Measurements from ENCODE around the gene RADX. TPM values are rescaled to one million over a fixed set of nuclear protein-coding genes. Genes with fewer than 3 reads are reported as not detected.

RADX gene
- polyA plus RNA-seq, 1 of the 3 experiments (the other 2 are of a cell fraction), result not detected

DNA sequence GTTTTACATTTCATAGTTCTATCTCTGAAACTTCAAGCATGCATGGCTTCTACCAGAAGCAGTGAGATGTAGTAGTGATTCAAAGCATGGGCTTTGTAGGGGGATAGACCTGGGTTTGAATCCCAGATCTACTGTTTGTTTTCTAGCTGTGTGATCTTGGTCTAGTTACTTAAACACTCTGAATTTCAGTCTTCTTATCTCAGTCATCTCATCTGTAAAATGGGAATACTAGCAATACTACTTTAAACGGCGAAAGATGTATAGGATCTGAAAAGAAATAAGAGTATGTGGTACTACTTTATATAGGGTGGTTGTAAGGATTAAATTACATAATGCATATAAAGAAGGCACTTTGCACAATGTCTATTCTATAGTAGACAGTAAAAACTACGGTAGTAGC, 94.7 kb downstream of the RADX start:
- TF ChIP-seq, protein P1, sequence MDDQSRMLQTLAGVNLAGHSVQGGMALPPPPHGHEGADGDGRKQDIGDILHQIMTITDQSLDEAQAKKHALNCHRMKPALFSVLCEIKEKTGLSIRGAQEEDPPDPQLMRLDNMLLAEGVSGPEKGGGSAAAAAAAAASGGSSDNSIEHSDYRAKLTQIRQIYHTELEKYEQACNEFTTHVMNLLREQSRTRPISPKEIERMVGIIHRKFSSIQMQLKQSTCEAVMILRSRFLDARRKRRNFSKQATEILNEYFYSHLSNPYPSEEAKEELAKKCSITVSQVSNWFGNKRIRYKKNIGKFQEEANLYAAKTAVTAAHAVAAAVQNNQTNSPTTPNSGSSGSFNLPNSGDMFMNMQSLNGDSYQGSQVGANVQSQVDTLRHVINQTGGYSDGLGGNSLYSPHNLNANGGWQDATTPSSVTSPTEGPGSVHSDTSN (IDR thresholded peaks at IDR 0.05), result no peak
- TF ChIP-seq FOSL2 (IDR thresholded peaks at IDR 0.05; ENCODE audit: borderline replicate concordance, low read depth) (no peak), EP300 (IDR thresholded peaks at IDR 0.05; ENCODE audit: borderline replicate concordance in 1 of 2, low read depth in 1 of 2, low read length in 1 of 2) (no peak), RFX5 (IDR thresholded peaks at IDR 0.05; ENCODE audit: low read length) (no peak), RAD21 (IDR thresholded peaks at IDR 0.05; ENCODE audit: low read length) (no peak), JUND (IDR thresholded peaks at IDR 0.05) (no peak), NFIC (IDR thresholded peaks at IDR 0.05; ENCODE audit: borderline replicate concordance) (no peak), RXRA (IDR thresholded peaks at IDR 0.05; ENCODE audit: borderline replicate concordance, low read depth) (no peak), TAF1 (IDR thresholded peaks at IDR 0.05; ENCODE audit: borderline replicate concordance, low read depth, low read length) (no peak), ELF1 (IDR thresholded peaks at IDR 0.05) (no peak), SMC3 (IDR thresholded peaks at IDR 0.05; ENCODE audit: low read depth, low read length) (no peak), TEAD4 (IDR thresholded peaks at IDR 0.05; ENCODE audit: borderline replicate concordance, insufficient read depth) (no peak), EZH2phosphoT487 (IDR thresholded peaks at IDR 0.05; ENCODE audit: borderline replicate concordance, low read depth) (no peak), TCF12 (IDR thresholded peaks at IDR 0.05) (no peak)
- TF ChIP-seq, protein P2, sequence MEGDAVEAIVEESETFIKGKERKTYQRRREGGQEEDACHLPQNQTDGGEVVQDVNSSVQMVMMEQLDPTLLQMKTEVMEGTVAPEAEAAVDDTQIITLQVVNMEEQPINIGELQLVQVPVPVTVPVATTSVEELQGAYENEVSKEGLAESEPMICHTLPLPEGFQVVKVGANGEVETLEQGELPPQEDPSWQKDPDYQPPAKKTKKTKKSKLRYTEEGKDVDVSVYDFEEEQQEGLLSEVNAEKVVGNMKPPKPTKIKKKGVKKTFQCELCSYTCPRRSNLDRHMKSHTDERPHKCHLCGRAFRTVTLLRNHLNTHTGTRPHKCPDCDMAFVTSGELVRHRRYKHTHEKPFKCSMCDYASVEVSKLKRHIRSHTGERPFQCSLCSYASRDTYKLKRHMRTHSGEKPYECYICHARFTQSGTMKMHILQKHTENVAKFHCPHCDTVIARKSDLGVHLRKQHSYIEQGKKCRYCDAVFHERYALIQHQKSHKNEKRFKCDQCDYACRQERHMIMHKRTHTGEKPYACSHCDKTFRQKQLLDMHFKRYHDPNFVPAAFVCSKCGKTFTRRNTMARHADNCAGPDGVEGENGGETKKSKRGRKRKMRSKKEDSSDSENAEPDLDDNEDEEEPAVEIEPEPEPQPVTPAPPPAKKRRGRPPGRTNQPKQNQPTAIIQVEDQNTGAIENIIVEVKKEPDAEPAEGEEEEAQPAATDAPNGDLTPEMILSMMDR (IDR thresholded peaks at IDR 0.05), result no peak
- TF ChIP-seq, protein P3, sequence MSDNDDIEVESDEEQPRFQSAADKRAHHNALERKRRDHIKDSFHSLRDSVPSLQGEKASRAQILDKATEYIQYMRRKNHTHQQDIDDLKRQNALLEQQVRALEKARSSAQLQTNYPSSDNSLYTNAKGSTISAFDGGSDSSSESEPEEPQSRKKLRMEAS (IDR thresholded peaks at IDR 0.05; ENCODE audit: low read depth), result no peak
- TF ChIP-seq, protein P4, sequence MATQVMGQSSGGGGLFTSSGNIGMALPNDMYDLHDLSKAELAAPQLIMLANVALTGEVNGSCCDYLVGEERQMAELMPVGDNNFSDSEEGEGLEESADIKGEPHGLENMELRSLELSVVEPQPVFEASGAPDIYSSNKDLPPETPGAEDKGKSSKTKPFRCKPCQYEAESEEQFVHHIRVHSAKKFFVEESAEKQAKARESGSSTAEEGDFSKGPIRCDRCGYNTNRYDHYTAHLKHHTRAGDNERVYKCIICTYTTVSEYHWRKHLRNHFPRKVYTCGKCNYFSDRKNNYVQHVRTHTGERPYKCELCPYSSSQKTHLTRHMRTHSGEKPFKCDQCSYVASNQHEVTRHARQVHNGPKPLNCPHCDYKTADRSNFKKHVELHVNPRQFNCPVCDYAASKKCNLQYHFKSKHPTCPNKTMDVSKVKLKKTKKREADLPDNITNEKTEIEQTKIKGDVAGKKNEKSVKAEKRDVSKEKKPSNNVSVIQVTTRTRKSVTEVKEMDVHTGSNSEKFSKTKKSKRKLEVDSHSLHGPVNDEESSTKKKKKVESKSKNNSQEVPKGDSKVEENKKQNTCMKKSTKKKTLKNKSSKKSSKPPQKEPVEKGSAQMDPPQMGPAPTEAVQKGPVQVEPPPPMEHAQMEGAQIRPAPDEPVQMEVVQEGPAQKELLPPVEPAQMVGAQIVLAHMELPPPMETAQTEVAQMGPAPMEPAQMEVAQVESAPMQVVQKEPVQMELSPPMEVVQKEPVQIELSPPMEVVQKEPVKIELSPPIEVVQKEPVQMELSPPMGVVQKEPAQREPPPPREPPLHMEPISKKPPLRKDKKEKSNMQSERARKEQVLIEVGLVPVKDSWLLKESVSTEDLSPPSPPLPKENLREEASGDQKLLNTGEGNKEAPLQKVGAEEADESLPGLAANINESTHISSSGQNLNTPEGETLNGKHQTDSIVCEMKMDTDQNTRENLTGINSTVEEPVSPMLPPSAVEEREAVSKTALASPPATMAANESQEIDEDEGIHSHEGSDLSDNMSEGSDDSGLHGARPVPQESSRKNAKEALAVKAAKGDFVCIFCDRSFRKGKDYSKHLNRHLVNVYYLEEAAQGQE (IDR thresholded peaks at IDR 0.05; ENCODE audit: low read depth, low read length), result no peak
- TF ChIP-seq, protein P5, sequence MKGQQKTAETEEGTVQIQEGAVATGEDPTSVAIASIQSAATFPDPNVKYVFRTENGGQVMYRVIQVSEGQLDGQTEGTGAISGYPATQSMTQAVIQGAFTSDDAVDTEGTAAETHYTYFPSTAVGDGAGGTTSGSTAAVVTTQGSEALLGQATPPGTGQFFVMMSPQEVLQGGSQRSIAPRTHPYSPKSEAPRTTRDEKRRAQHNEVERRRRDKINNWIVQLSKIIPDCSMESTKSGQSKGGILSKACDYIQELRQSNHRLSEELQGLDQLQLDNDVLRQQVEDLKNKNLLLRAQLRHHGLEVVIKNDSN (IDR thresholded peaks at IDR 0.05; ENCODE audit: borderline replicate concordance, low read depth), result no peak
- CTCF ChIA-PET, result no interaction called here
- H3F3A ChIP-seq (replicated peaks; ENCODE audit: insufficient read depth), result peaks cover 9% of the 10 kb centered on the region
- H3K4me1 ChIP-seq (ENCODE audit: control insufficient read depth in 1 of 2, insufficient read depth in 2 of 2, low read depth in 1 of 2, low read length in 1 of 2), result no peaks in the 10 kb centered on the region
- H3K27me3 ChIP-seq (ENCODE audit: insufficient read depth), result no peaks in the 10 kb centered on the region
- no peak for DNase-seq
- H3K9me2 ChIP-seq, result no peaks in the 10 kb centered on the region
- no peaks in the 10 kb centered on the region for H4K20me1 ChIP-seq (ENCODE audit: insufficient read depth)
- no peak overlapping the region for H2AFZ ChIP-seq (ENCODE audit: low read depth)
- no peak overlapping the region for H3K27ac ChIP-seq (ENCODE audit: low read depth in 2 of 2, low read length in 1 of 2)
- WGBS (ENCODE audit: low lambda C conversion rate), result 37% methylated on average over 3 of the region's 3 CpGs
- no peak overlapping the region for H3K9ac ChIP-seq
- H3K4me3 ChIP-seq (ENCODE audit: low read depth in 2 of 2, low read length in 1 of 2), result no peak overlapping the region
- no peaks in the 10 kb centered on the region for H3K36me3 ChIP-seq (replicated peaks in 1 of 2; ENCODE audit: control insufficient read depth in 1 of 2, insufficient read depth in 2 of 2, low read length in 1 of 2)
- H3K4me2 ChIP-seq, result no peak overlapping the region
- POLR2A ChIA-PET, result no interaction called here
- H3K79me2 ChIP-seq (ENCODE audit: insufficient read depth), result no peaks in the 10 kb centered on the region
- H3K9me3 ChIP-seq, result no peaks in the 10 kb centered on the region

All from SK-N-SH (cell line).